HG03196 (cell line): ENCODE data around the gene STX18.

Experiments
- ATAC-seq: cut with Tn5 transposase; IDR thresholded peaks from one replicate; pipeline ENCODE4 v1.9.1; 2021; ENCODE audit not compliant: unreplicated experiment

The STX18 gene

DNA sequence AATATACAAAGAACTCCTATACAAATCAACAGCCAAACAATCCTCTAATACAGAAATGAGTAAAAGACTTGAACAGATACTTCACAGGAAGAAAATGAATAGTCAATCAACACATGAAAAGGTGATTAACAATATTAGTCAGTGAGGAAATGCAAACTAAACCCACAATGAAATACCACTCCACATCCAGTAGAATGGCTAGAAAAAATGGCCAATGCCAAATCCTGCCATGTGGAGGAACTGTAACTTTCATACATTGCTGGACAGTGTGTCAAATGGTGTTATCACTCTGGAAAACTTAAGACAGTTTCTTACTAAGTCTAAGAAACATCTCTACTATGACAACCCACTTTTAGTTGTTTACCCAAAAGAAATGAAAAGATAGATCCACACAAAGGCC lies 95.4 kb downstream of the STX18 start:
- ATAC-seq = no peak

DNA sequence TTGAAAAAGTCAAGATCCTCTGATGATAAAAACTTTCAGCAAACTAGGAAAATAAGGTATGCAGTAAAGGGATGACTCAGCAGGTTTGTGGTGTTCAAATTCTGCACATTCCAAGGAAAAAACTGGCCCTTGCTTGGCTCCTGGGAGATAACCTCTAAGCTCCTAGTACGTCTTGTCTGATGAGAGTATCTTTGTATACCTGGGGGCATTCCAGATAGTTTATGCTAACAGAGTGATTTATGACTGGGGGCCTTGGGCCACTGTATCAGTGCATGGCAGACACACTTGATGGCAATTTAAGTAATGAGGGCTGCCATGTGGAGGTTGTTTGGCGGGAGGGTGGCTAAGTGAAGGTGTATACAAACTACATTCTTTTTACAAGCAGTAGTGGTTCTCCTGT lies 98.0 kb downstream of the STX18 start:
- ATAC-seq = no peak

DNA sequence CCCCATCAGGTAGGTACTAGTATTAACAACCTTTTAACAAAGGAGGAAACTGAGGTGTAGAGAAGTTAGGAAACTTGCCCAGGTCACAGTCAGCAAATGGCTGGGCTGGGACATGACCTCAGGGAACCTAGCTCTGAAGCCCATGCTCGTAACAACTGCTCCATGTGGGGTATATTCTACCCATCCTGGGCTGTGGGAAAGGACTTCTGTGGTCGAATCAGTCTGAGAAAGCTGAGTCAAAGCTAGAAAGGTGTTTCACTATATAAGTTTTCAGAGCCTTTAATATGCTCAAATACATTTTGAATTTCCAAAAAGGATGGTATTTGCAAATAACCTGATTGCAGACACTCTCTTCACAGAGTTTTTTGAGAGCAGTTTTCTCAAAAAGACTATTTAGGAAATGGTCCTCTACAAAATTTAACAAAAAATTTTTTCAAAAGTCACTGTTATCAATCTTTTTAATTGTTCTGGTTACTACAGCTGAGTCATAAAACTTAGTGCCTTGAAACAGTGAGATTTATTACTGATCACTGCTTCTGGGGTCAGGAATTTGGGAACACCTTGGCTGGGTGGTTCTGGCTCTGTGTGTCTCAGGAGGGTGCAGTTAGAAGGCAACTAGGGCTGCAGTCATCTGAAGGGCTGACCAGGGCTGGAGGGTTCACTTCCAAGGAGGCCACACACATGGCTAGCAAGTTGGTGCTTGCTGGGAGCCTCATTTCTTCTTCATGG lies 101.4 kb downstream of the STX18 start:
- ATAC-seq = peak; percentile 63

DNA sequence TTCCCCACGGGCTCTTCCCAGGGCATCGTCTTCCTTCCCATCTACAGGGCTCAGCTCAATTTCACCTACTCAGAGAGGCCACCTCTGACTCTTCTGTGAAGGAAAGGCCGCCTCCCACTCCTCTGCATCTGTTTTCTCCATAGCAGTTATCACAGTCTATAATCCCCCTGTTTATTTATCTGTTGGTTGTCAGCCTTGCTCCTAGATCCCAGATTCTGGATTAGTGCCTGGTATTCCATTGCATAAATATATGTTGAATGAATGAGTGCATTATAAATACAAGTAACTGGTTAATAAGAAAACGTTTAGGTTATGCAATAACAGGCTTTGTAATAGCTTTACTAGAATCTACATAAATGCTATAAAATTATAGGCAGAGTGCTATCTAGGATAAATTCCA lies 102.1 kb downstream of the STX18 start:
- no peak for ATAC-seq

DNA sequence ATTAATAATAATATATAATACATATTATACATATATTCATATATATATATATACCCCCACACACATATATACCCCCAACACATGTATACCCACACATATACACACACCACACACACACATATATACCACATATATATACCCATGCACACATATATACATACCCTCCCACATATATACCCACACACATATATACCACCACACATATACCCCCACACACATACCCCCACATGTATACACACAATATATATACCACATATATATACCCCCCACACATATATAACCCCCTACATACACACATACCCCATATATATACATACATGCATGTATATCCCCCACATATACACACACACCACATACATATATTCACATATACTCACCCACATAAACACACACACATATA lies 103.0 kb downstream of the STX18 start:
- ATAC-seq = no peak

DNA sequence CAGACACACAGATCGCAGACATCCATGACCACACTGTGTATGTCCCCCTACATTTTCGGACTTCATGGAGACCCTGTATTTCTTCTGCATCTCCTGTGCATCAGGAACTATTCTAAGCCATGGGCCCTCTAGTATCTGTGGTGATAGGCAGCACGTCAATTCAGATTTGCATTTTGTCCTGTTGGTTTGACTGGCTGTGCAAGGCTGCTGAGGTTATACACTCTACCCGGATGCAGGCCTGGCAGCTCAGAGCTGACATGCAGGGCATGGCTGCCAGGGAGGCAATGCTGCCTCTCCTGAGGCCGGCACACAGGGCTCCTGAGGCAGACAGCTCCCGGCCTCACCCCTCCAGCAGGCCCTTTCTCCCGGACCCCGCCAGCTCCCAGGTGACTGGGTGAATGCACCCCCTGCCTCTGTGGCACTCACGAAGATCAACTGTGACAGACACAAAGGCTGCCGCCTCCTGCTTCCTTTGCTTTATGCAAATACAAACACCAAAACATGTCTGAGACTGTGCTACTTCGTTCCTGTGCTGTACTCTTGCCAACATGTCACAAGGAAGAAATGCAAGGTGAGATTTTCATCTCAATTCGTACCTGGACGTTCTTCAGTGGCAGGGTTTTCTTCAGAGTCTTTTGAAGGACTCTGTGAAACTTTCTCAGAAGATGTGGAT lies 103.9 kb downstream of the STX18 start:
- no peak for ATAC-seq

DNA sequence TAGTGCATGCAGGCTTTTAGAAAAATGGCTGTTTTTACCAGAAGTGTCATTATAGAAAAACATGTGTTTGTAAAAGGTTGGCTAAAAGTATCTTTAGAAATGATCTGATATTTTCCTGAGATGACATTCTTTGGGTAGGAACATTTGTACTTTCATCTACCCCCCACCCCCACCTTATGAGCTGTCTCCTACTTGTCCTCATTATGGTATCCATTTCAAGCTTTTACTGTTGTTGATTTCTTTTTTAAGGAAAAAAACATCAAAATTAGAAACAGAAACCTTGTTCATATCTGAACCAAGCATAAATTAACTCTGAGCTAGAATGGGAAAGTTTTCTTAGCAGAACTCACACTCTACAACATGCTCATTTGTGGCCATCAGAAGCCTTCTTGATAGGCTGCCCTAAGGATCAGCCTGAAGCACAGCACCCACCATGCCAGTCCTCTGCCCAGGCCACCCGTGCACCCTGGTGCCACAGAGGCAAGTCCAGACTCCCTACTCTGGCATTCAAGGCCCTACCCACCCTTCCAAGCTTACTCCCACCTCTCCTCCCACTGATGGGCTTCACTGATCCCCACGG lies 105.5 kb downstream of the STX18 start:
- ATAC-seq = no peak

DNA sequence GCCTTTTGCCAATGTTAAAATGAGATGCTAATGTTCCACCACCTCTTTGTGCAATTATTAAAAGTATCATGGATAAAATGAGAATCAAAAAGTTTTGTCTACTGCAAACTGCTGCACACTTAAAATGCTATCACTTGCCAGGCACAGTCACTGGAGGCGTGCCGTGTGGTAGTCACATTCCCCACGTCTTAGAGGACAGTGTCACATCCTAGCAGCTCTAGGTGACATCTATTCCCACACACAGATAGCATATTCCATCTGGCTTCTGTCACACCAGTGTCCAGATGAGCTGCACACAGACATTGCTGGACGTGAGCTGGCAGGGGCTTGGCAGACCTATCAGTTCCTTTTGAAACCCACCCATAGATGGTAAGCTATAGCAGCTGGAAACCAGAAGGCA lies 107.9 kb downstream of the STX18 start:
- no peak for ATAC-seq

DNA sequence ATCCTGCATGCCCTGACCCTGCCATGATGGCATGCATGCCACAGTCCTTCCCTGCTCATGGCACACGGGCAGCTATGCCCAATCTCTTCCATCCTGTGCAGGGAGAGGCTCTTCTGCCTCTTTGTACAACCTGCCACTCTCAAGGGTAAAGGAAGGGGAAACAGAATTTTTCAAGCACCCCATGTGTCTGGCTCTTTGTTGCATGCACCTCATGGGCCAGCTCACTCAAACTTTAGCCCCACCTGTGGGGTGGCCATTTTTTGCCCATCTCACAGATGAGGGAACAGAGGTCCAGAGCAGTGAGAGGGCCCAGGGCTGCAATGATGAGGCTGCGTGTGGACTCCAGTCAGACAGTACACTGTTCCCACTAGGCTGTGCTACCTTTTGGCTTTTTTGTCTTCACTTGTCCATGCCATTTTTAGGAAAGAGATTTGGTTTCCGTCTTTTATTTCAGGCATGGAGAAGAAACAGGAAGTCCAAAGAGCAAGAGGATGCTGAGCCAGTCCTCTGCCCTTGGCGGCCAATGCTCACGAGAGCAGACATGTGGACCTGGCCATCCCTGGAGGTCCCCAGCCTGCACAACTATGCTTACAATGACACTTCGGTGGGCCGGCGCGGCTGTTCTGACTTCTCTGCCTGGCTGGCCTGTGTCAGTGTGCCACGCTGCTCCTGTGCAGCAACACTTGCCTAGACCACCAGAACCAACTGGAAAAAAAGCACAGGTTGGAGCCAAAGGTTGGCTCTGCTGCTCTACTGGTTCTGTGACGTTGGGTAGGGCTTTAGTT lies 109.3 kb downstream of the STX18 start:
- no peak for ATAC-seq

DNA sequence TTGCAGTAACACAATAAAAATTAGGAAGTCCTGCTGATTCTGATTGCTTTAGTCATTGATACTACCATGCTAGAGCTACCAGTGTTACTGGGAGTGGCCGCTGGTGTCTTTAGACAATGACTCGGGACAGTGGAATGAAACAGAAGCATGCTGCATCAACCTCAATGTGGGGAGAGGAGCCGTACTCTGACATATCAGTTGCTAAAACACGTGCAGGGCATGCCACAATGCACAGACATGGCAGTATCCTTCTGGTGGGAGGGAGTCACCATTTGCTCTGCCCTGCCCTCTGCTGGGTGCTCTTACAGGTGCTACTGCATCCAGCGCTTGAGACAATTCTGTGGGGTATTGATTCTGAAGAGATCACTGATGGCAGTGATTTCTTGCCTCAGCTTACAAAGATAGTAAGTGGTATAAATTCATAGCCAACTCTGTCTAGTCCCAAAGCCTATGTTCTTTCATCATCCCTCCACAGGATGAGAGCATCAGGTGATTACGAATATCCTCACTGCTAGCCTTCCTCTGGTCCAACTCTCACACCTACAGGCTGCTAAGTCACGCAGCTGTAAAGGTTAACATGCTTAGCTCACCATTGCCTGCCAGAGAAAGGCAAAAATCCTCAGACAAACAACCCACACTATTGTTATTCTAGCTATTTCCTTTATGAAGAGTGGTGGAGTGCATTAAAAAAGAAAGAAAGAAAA lies 111.2 kb downstream of the STX18 start:
- no peak for ATAC-seq

DNA sequence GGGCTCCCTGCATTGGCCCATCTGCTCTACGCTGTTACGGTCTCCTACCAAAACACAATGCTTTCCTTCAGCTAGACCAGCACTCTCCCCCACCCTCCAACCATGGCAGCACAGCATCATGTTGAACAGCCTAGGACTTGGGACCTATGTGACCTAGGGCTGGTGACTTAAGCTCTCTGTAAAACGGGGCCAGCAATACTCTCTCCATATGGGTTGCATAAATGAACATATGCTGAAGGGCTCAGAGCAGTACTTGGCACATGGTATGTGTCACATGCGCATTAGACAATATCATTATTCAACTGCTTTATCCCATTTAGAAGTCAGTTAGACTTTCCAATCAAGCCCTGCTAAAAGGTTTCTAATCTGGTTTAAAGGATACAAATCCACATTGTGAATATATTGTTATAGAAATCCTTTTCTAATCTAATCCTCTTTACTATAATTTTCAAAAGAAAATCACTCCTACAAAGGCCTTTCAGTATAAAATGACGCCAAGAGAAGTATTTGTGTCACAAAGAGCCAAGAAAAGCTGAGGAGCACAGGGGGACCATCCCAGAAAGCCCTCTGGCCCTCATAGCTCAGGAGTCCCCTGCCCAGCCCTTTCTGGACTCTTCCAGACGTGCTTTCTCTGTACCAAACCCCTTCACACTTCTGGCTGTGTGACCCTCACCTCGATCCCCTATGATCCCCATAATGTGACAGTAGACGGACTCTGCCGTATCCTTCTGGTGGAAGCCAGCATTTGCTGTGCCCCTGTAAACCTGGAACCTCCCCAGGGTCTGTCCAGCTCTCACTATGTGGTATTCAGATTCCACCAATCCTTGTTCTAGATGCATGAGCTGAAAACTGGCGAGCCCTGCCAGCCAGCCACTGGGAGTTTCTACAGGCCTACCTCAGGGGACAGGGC lies 112.6 kb downstream of the STX18 start:
- ATAC-seq = no peak

DNA sequence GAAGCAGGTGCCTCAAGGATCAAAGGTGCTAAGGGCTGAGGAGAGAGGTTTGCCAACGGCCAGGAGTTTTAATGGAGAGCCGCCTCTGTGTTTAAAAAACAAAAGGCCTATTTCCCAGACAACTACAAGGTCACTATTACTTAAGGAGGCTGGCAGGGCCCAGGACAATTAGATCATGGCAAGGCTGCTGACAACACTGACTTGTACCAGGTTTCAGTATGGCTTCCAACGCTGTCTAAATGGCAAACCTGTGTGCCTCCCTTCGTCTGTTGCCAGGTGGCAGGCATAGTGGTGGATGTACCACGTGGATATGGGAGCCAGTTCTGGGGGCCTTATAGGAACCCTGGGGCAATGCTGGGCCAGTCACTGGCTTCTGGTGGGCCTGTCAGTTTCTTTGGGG lies 114.0 kb downstream of the STX18 start:
- ATAC-seq = no peak

DNA sequence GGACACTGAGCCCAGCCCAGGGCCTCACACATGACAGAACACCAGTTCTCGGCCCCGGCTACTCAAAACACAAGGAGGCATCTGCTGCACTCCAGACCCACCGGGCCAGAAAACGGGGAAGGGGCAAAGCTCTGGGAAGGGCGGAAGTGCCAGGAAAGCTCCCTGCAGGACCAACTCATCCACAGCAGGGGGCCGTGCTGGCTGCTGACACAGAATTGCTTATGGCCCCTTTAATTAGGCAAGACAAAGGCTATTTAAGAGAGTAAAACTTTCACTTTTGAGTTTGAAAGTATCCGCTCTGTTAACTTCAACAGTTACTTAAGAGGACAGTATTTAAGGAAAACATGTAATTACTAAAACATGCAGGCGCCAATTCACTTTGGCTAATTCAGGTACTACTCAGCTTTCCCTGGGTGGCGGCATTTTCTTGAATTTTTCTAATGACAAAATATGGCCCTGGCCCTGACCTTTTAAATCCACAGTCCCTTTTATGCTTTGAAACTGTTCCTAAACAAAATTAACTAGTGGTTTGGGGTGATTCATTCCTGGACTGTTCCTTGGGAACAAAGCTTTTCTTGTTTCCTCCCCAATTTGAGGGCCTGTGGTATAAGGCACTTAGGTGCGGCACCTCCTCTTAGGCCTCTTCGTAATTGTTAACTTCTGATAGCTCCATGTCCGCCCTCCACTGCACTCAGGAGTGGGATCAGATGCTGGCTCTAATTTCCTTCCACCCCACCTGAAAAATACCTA lies 114.6 kb downstream of the STX18 start:
- ATAC-seq = no peak

DNA sequence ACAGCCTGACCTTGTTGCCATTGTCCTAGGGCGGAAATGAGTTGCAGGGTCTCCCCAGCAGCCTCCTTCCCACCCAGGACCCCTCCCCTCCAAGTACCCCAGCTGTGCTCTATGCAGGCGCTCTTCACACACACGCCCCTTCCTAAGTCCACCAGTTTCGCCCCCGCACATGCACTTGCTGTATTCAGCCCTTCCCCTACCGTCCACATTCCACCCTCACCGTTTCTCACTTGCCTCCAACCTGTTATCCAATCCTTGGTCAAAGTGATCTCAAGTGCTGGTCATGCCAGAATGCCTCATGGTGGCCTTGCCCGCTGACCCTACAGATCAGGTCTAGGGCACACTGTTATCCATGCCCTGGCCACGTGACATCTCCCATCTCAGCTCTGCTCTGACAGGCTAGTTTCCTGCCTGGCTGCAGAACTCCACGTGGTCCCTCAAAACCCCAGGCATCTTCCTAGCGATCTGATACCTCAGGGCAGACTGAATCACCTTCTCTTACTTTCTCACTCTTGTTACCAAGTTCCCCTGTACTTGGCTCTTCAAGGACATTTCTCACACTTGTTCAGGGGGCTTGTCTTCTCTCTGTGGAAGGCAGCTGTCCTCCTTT lies 115.2 kb downstream of the STX18 start:
- no peak for ATAC-seq

DNA sequence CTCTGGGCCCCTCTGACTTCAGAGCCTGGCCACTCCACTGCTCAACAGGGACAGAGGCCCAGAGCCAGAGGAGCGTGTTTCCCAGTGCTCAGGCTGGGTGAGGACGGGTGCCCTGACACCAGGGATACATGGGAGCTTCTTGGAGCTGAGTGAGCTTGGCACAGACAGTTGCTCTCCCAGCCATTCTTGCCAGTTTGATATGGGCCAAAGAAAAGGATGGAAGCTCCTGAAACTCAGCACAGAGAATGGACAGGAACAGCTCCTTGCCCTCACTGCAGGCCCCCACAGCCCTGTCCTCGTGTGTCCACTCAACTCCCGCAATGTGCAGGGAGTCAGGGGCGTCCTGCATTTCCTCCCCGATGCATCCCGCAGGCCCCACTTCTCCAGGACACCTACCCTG lies 116.2 kb downstream of the STX18 start:
- no peak for ATAC-seq

DNA sequence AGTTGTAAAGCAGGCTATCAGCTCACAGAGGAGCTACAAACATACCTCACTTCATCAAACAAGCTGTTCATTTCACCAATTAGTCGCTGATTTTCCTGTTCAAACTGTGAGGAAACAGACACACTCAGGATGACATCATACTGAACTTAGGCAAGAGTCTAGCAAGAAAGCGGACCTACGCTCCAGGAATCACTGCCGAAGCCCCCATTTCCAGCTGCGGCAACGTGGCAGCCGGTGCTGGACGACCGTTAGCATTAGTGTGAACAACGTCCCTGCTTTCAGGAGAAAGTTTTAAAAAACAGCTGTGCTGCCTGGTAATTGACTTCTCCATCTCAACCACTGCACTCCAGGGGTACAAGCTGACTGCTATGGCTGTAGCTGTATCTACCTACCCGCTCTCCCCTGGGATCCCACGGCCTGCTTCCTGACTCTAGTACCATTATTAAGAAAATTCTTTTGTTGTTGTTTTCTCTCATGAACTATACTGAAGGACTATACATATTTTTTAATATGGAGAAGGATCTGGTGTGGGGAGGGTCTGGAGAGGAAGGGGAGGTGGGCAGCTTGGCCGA lies 116.6 kb downstream of the STX18 start:
- no peak for ATAC-seq

DNA sequence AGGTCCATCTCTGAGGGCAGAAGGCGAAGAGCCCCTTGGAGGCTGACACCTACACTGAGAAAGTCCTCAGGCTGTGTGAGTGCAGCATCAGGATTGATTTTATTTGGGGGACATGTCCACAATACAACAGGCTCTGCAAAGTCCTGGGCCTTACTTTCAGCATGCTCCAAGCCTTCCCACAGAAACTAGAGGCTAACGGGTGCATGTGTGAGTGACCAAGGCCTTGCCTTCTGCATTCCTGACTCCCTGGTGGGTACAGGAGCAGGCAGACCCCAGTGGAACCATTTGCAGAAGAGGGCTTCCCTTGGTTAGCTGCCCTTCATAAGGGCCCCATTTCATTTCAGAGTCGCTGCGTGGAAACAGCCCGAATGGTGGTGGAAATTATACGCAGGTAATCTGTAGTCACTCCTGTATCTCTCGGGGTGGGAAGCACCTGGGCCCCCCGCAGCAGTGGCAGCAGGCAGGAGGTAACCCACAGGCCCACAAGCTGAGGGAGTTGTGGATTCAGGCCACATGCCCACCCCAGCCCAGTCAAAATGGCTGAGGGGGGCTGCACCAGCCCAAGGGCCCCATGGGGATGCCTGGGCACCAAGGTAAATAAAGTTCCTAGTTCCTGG lies 117.2 kb downstream of the STX18 start:
- no peak for ATAC-seq
